Omental fat pad (tissue), 4 donors: ENCODE data around the gene USP32. TPM values are rescaled to one million over a fixed set of nuclear protein-coding genes. Genes with fewer than 3 reads are reported as not detected.

Experiments
- ATAC-seq: fragments of 150-250 bp; one replicate; pipeline ENCODE4 v1.9.1; 2016; ENCODE audit warnings: mild to moderate bottlenecking, moderate library complexity; ENCODE audit not compliant: low FRiP score
- DNase-seq: peaks from one replicate; pipeline ENCODE4 v3.0.0-alpha.2; 2019; ENCODE audit warnings: low spot score
- total RNA-seq, 4 donors: library from RNA; depleted of rRNA; stranded (reverse); fragments of >200 nt; gene quantifications; one replicate each; pipeline ENCODE4 v1.1.0, GENCODE V29; 2016
- TF ChIP-seq, protein P1 (sequence below), 3 donors: fragments of 450-650 bp; IDR thresholded peaks; one replicate each; pipeline ENCODE4 v1.5.1; 2016 to 2017; ENCODE audit warnings: antibody characterized with exemption in 3 of 3, mild to moderate bottlenecking in 3 of 3, moderate library complexity in 2 of 3

USP32 gene
- total RNA-seq, 4 donors from 2014 or later, result 53.3 to 91.6 (median 69.7) TPM

DNA sequence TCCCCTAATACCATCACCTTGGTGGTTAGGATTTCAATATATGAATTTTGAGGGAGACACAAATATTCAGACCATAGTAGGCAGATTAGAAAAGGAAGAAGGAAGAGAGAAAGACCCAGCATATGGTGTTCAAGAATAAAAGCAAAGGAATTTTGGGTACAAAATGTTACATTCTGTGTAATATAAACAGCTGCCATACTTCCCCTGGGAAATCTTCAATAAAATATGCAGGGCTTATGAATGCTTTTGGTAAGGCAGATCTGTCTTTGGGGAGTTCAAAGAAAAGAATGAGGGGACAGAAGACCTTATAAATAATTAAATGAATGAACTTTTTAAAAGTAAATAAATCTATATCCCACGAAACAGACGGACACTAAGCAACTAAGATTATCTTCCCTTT is 91.9 kb downstream of the USP32 start:
- DNase-seq, result no peak
- TF ChIP-seq, protein P1, sequence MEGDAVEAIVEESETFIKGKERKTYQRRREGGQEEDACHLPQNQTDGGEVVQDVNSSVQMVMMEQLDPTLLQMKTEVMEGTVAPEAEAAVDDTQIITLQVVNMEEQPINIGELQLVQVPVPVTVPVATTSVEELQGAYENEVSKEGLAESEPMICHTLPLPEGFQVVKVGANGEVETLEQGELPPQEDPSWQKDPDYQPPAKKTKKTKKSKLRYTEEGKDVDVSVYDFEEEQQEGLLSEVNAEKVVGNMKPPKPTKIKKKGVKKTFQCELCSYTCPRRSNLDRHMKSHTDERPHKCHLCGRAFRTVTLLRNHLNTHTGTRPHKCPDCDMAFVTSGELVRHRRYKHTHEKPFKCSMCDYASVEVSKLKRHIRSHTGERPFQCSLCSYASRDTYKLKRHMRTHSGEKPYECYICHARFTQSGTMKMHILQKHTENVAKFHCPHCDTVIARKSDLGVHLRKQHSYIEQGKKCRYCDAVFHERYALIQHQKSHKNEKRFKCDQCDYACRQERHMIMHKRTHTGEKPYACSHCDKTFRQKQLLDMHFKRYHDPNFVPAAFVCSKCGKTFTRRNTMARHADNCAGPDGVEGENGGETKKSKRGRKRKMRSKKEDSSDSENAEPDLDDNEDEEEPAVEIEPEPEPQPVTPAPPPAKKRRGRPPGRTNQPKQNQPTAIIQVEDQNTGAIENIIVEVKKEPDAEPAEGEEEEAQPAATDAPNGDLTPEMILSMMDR (IDR thresholded peaks at IDR 0.05), result no peak
- ATAC-seq, result no peak

DNA sequence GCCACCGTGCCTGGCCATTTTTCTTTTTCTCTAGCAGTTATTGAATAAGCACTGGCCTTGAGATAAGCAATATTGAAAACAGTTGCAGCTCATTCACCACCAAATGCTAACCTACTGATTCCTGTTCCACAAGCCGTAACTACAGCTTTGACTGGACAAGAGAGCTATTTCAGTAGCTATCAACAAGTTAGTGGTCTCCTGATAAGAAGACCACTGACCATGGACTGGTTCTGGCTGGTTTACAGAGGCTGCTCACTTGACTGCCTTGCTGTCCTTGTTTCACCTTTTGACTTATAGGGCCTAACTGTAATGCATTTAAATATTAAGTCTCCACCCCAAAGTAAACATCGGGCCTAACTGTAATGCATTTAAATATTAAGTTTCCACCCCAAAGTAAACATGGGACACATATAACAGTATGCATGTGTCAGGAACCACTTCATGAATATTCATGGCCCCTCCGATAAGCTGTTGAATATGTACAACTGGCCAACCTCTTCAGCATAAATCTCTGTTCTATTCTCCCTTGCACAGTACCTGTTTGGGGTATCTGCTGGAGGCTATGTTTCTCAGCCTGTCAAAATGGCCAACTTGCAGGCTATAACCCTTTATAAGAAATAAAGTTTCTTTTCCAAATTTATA is 94.1 kb downstream of the USP32 start:
- TF ChIP-seq, protein P1 (IDR thresholded peaks at IDR 0.05), result no peak
- no peak for ATAC-seq
- no peak for DNase-seq

DNA sequence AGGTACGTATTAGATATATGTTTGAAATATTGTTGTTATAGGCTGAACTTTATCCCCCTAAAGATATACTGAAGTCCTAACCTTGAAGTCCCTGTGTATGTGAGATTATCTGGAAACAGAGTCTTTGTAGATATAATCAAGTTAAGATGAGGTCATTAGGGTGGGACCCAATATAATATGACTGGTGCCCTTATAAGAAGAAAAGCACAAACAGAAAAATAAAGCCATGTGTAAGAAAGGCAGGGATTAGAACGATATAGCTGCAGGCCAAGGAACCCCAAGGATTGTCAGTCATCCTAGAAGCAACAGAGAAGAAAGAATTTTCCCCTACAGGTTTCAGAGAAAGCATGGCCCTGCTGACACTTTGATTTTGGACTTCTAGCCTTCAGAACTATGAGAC is 95.8 kb downstream of the USP32 start:
- no peak for ATAC-seq

DNA sequence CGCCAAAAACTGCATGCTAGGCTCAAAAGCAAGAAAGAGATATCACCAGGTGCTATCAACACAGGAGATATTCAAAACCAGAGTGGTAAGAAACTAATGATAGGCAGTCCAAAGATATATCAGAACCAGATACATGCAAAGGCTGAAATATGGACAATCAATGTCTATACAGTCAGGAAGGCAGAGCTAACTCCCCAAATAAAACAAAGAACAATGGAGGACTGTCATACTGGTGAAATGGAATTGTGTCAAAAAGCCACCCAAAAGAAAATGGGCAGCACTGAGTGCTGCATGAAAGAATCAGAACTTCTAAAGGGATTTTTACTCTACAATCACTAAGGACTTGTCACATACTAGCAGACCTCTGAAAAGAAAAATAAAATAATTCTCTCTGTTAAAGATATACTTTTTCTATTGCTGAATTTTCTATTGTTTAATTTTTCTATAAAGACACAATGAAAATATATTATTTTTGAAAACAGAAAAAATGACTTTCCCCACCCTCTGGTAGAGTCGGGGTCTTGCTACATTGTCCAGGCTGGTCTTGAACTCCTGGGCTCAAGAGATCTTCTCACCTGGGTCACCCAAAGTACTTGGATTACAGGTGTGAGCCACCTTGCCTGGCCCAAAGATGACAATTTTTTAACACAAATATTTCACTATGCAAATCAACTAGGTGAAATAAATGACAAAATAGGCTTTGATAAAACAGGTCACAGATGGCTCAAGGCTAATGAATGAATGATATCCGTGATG is 98.2 kb downstream of the USP32 start:
- TF ChIP-seq, protein P1 (IDR thresholded peaks at IDR 0.05), result no peak
- no peak for DNase-seq
- ATAC-seq, result no peak

More for the DNA sequence above, 95.8 kb downstream of the USP32 start:
- TF ChIP-seq, protein P1 (IDR thresholded peaks at IDR 0.05), result no peak
- no peak for DNase-seq

DNA sequence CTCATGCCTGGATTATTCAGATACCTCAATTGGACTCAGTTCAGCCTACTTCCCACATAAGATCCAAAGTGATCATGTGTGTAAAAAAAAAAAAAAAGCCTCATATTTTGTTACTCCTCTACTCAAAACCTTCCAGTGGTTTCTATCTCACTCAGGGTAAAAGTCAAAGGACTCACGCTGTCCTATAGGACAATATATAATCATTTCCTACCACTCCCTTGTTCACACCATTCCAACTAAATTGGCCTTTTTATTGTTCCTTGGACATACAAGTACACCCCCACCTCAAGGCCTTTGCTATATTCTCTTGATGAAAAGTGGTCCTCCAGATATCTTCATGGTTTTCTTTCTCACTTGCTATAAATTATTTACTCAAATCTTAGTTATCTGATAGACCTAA is 99.2 kb downstream of the USP32 start:
- TF ChIP-seq, protein P1 (IDR thresholded peaks at IDR 0.05), result no peak
- no peak for ATAC-seq
- no peak for DNase-seq

DNA sequence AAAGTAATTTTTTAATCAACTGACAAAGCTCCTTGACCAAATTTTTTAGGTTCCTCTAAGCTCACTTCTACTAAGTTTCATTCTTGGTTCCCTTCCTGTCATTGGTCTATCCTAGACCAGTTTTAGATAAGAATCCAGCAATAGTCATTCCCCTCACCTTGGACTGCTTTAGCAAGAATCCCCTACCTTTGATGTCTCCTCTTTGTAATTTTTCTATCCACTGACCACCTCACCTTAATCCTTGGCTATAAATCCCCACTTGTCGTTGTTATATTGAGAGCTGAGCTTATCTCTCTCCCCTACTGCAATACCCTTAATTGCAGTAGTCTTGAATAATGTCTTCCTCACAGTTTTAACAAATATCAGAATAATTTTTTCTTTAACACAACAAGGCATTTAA is 107.2 kb downstream of the USP32 start:
- no peak for ATAC-seq
- TF ChIP-seq, protein P1 (IDR thresholded peaks at IDR 0.05), result no peak
- no peak for DNase-seq

DNA sequence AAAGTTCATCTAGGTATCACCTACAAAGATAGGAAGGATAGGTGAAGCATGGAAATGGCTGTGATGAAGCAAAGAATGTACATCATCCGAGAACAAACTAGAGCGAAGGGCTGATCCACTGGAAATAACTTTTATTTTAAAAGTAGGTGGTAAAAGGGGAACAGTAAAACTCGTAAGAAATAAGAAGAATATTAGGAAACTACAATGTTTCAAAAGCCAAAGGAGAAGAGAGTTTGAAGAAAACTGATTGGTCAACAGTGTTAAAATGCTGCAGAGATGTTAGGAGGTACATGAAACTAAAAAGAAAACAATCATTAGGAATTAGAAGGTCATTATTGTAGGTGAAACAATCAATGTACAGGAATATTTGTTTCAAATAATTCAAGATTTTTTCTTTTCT is 108.1 kb downstream of the USP32 start:
- DNase-seq, result no peak
- no peak for ATAC-seq
- TF ChIP-seq, protein P1 (IDR thresholded peaks at IDR 0.05), result no peak
